GM19351 (cell line): ENCODE results near the gene SPIB.
"Not testable (repeated sequence)": the region's sequence is repeated elsewhere in the genome, so short reads cannot be mapped to it uniquely, and the experiment has no call there.

ENCODE experiments used
- ATAC-seq: cut with Tn5 transposase; IDR thresholded peaks from one replicate; pipeline ENCODE4 v1.9.1; 2021; ENCODE audit warnings: mild to moderate bottlenecking, moderate library complexity; ENCODE audit not compliant: unreplicated experiment

Gene SPIB

DNA sequence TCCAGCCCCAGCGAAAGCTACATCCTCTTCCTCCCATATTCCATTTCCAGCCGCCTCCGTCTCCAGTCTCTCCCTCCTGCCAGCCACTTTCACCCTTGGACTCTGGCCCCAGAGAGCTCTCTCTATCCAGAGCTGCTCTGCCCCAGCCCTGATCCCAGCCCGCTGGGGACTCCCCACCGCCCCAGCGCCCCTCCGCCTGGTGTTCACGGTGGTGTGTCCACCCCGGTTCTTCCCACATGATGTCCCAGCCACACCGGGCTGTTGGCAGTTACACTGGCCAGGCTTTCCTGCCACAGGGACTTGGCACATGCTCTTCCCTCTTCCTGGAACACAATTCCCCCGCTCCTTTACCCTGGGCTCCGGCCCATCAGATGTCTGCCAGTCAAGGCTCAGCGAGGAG lies 46.3 kb downstream of the SPIB start:
- no peak for ATAC-seq

DNA sequence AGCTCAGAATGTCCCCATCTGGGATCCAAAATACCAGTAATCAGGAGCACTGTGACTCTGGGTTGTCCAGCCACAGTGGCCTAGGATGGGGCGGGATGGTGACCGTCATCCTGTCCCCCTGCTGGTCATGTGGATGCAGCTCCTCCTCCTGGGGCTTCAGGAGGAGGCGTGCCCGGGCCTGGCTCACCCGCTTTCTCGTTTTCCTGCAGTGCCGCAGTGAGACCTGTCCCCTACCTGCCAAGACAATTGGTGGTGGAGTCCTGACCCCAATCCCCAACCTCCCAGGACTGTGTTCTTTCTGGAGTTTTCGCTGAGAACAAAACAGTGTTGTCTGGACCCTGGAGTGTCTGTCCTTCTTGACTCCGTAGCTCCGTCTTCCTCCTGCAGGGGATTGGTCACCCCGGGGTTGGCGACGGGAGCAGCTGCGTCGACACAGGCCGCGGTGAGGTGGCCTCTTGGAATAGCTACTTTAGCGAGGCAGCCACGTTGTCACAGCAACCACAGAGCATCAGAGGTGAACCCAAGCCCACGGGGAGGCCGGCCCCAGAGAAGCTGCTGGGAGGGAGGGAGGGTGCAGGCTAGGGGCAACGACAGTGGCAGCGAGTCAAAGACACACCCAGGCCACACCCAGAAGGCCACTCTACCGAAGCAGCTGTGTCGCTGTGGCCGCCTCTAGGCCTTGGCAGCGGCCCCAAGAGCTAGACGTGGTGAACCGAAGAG lies 47.4 kb downstream of the SPIB start:
- no peak for ATAC-seq

DNA sequence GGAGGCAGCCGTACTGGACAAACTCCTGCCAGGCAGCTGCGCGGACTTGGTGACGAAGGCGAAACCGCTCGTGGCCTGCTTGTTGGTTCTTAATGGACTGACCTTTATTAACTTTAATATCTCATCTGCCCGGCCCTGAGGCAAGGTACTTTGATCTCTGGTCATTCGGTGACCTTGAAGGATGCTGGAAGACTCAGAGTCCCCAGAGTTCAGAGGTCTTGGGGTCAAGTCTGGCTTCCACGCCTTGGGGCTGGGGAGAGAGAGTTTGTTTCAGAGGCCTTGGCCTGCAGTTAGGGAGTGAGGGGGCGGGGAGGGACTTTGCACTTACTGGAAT lies 47.9 kb downstream of the SPIB start:
- ATAC-seq, result no peak

DNA sequence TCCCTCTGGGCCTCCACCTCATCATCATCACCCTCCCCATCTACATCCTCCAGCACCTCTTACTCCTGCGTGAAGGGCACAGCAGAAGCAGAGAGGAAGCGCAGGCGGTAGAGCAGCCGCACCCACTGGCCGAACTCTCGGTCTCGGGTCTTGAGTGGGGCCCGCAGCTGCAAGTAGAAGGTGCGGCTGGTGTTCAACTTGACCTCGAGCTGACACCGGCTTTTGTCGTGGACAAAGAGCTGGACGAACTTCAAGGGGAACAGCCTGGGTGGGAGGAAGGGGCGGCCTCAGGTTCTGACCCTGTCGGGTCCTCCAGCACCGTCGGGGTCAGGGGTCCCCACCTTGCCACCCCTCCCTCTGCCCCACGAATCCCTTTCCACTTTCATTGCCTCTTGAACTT lies 48.8 kb downstream of the SPIB start:
- no peak for ATAC-seq

DNA sequence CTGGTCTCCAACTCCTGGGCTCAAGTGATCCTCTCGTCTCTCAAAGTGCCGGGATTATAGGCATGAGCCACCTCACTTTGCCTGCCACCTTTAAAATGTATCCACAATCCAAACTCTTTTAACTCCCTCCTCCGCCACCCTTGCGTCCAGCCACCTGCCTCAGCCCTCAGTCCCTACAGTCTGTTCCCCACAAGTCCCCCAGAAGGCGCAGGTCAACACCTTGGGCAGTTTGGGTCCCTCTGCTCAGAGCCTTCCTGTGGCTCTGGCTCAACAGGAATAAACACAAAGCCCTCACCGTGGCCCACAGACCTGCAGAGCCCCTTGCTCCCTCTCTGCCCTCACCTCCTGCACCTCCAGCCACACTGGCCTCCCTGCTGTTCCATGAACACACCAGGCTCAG lies 50.1 kb downstream of the SPIB start:
- no peak for ATAC-seq

DNA sequence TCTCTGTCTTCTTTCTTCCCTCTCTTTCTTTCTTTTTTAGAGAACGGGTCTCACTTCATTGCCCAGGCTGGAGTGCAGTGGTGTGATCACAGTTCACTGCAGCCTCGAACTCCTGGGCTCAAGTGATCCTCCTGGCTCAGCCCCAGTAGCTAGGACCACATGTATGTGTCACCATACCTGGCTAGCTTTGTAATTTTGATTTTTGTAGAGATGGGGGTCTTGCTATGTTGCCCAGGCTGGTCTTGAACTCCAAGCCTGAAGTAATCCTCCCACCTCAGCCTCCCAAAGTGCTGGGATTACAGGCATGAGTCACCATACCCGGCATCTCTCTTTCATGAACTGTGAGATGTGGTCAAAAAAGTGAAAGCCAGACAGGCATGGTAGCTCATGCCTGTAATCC lies 54.6 kb downstream of the SPIB start:
- ATAC-seq, result not testable (repeated sequence)

DNA sequence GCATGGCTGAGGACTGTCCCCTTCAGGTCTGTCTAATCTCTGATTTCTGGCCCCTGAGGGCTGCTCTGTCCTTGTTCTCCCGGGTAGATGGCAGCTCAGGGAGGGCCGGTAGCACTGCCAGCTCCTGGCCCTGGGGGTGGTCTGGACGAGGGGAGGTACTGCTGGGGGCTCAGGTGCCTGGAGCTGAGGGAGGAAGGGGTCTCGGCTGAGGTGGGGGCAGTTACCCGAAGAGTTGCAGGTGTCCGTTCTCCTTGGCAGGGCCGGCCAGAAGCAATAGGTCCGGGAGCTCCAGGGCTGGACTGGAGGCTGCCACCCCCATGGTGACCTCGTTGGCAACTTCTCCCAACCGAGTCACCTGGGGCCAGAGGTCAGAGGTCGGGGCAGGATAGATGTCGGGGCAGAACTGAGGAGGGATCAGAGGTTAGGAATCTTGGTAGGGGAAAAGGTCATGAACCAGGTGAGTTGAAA lies 56.4 kb downstream of the SPIB start:
- ATAC-seq, result no peak

DNA sequence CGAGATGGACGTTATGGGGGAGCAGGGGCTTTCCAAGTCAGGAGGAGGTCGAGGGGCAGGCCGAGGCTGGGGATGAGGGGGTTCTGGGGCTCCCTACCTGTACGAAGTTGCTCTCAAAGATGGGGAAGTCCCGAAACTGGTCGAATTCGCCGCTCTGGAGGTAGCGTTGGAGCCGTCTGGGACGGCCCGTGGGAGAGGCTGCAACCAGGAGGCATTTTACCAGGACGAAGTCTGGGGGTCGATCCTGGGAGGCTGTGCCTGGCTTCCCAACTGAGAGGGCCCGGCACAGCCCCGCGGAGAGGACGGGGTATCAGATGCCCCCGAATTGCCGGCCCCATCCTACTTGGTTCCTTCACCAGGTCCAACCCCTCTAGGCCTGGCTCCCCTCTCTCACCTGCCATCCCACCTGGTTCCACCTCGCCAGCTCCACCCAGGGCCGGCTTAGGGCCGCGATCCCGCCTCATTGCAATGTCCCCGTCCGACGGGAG lies 57.0 kb downstream of the SPIB start:
- no peak for ATAC-seq

DNA sequence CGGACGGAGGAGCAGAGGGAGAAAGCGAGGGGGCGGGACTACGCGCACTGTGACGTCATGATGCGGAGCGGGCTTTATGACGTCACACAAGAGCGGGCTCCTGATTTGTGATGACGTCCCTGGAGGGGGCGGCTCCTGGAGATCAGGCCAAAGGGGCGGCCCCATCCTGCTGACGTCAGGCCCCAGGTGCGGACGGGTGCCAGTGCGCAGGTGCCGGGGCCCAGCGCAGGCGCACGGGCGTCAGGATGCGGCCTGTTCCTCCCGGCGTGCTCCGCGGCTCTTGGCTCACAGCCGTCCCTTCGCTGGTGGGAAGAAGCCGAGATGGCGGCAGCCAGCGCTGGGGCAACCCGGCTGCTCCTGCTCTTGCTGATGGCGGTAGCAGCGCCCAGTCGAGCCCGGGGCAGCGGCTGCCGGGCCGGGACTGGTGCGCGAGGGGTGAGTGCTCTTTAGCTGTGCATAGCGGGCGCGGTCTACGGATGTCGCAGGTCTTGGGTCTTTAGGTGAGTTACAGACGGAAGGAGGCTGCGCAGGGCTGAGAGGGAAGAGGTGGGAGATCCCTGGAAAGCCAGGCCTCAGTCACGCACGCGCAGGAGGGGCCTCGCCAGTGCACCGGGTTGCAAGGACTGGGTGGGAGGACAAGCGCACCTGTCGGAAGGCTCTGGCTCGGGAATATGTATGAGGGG lies 57.6 kb downstream of the SPIB start, which contains the start of the genes EMC10 and GARIN5A:
Gene EMC10, plus strand, starts transcription at position 284 of the 683 bp plus-strand sequence. Its CDS starts 38 bp downstream, at position 322.
Gene GARIN5A, minus strand, starts transcription at position 625 of the 683 bp plus-strand sequence. Its CDS starts 460 bp downstream, at position 165.
- peak; percentile 80 for ATAC-seq

DNA sequence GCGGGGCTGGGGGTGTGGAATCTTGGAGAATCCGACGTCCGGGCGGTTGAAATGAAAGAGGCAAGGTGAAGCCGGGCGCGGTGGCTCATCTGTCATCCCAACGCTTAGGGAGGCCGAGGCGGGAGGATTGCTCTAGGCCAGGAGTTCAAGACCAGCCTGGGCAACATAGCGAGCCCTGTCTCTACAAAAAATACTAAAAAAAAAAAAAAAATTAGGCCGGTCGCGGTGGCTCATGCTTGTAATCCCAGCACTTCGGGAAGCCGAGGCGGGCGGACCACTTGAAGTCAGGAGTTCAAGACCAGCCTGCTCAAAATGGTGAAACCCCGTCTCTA lies 58.1 kb downstream of the SPIB start:
- ATAC-seq, result no peak

DNA sequence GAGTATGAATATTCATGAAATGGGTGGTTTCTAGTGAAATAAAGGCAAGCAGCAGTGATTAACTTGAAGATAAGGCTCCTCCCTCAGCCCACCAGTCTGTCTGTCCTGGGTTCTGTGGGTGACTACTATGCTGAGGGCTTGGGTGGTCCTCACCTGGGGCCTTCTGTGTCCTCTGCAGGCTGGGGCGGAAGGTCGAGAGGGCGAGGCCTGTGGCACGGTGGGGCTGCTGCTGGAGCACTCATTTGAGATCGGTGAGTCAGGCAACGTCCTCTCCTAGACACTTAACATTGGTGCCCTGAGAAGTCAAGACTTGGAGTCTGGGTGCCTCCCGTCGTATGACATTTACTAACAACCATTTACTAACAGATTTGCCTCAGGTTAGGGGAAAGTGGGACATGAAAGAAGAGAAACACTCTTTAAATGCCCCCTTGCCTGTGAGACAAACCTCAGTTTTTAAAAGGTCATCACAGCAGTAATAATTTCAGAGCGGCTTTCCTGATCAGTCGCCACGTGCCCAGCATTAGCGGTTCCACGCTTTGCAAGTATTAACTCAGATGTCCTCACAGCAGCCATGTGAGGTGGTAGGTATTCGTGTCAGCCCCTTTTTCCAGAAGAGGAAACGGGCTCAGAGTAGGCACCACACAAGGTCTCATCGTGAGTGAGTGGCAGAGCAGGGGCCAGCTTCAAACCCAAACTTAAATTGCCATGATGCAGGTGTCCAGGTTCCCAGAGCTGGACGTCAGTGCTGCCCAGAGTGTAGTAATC lies 59.2 kb downstream of the SPIB start:
- no peak for ATAC-seq

DNA sequence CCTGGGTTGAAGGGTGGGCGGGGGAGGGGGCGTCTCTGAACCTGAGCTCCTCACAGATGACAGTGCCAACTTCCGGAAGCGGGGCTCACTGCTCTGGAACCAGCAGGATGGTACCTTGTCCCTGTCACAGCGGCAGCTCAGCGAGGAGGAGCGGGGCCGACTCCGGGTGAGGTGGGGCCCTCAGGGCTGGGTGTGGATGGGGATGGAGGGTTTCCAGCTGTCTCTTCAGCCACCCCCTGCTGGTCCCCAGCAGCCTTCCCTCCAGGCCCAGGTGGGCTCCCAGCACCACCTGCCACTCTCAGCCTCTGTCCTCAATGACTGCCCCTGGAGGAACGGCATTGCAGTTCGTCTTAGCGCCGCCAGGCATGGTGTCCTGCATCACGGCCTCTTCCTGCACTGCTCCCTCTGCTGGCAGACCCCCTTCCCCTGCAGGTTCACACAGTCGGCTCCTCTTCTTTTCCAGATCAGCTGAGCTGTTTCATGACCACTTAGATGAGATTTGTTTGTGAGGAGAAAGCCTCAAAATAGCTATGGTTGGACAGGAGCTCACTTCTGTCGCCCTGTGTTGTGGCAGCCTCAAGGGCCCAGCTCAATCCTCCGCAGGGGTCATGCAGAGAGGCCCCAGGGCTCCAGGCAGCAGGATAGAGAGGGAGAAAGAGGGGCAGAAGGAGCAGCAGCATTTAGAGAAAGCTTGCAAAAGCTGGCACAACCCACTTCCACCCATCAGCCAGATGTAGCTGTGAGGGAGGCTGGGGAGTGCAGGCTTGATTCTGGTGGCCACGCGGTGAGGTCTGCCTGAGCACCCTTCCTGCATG lies 60.4 kb downstream of the SPIB start:
- ATAC-seq, result no peak

DNA sequence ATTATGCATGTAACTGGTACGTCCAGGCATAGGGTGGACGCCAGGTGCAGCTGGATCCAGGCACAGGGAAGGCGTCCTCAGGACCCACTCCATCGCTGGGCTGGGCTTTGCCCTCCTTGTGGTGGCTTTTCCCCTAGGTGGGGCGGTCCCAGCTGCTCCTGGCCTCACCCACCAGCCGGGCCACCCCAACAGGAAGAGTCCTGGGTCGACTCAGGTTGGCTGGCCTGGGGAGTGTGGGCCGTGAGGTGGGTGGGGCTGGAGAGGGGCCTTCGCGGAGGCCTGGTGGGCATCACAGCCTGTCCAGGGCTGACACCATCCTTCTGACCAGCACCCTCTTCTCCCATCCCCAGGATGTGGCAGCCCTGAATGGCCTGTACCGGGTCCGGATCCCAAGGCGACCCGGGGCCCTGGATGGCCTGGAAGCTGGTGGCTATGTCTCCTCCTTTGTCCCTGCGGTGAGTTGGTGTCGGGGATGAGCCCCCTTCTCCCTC lies 61.1 kb downstream of the SPIB start:
- ATAC-seq, result no peak

DNA sequence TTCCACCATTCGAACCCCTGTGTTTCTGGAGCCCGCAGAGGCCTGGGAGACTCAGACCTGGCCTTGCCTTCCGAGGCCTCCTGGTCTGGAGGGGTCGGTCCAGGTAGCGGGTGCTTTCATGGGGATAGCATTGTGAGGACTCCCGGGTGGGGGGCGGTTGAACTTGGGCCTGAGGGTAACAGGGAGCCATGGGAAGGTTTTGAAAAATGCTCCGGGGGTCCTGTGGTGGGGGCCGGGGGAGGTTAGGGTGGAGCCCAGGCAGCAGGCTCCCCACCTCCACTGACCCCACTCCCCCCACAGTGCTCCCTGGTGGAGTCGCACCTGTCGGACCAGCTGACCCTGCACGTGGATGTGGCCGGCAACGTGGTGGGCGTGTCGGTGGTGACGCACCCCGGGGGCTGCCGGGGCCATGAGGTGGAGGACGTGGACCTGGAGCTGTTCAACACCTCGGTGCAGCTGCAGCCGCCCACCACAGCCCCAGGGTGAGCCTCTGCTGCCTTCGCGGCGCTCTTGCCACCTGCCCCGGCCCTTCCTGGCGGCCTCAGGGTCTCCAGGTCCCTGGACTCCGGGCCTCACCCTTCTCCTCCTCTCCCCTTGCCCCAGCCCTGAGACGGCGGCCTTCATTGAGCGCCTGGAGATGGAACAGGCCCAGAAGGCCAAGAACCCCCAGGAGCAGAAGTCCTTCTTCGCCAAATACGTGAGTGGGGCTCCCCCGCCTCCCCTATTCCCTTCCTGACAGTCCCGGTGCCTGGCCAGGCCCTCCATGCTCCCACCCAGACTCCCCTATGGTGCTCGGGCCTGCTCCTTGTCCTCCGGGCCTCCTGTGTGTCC lies 61.8 kb downstream of the SPIB start:
- ATAC-seq, result no peak
